Cardiac fibroblast (primary cell): Measurements from ENCODE around the gene CCER1.

Source experiments
- DNase-seq, 2 donors: peaks; one replicate each; pipeline versions ENCODE4 v3.0.0 to v3.0.0-alpha.2; 2010; ENCODE audit warnings: low read depth in 2 of 2
- H3K4me3 ChIP-seq, 2 donors: replicated peaks in 1 of 2; 1 replicate in 1 of 2; 2 replicates in 1 of 2; pipeline ENCODE4 v1.5.1; 2011; ENCODE audit warnings: low read depth in 2 of 2, low read length in 2 of 2, mild to moderate bottlenecking in 2 of 2, moderate library complexity in 1 of 2
- TF ChIP-seq, protein P1 (sequence below): IDR thresholded peaks from one replicate; pipeline ENCODE4 v1.5.1; 2011; ENCODE audit warnings: low read depth, mild to moderate bottlenecking, low read length, inconsistent platforms

Gene CCER1

DNA sequence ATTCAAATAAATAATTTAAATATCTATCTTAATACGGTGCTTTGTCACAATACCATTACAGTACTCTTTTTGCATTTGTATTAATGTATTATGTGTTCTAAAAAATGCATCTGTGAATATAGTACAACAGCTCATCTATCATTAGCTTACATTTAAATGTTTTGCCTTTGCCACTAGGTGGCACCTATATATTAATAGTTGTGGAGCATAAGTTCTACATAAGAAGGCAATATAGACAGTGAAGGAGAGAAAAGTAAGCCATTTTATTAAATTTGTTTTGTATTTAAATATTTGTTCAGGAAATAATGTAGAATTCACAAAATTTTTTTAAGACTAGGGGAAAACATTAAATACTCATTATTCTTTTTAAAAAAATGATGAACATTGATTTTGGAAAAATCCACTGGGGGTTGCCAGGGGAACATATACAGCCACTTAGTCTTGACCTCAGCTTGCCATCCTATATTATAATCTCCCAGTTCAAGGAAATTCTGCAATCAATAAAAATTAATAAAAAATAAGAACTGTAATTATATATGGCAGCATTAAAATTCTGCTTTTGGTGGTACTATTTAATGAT is 9.8 kb downstream of the CCER1 start:
- H3K4me3 ChIP-seq: no peak overlapping the region
- peak; percentile 57 to 61 for DNase-seq
- TF ChIP-seq, protein P1, sequence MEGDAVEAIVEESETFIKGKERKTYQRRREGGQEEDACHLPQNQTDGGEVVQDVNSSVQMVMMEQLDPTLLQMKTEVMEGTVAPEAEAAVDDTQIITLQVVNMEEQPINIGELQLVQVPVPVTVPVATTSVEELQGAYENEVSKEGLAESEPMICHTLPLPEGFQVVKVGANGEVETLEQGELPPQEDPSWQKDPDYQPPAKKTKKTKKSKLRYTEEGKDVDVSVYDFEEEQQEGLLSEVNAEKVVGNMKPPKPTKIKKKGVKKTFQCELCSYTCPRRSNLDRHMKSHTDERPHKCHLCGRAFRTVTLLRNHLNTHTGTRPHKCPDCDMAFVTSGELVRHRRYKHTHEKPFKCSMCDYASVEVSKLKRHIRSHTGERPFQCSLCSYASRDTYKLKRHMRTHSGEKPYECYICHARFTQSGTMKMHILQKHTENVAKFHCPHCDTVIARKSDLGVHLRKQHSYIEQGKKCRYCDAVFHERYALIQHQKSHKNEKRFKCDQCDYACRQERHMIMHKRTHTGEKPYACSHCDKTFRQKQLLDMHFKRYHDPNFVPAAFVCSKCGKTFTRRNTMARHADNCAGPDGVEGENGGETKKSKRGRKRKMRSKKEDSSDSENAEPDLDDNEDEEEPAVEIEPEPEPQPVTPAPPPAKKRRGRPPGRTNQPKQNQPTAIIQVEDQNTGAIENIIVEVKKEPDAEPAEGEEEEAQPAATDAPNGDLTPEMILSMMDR: peak; percentile 44

DNA sequence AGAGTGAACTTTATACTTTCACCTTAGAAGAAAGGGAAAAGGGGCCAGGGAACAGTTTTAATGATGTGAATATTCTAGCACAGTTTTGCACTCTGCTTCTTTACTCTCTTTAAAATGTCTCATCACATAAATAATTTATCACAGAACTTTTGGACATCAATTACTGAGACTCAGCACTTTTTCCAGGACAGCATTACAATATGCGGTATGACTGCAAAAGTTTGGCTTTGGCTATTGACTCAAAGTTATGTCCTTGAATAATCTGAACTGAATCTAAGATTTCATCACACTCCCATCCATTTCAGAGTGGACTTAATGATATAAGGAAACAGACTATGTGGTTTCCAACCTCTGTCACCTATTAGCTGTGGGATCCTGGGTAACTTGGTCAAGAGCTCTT is 11.7 kb downstream of the CCER1 start:
- TF ChIP-seq, protein P1: no peak
- H3K4me3 ChIP-seq: no peak overlapping the region
- no peak for DNase-seq

GRCh38 chr12:90940872-90941499 is 14.0 kb downstream of the CCER1 start:
- TF ChIP-seq, protein P1: peak; percentile 68
- no peak overlapping the region for H3K4me3 ChIP-seq
- peak; percentile 82 to 85 for DNase-seq

GRCh38 chr12:90939382-90939781 is 15.6 kb downstream of the CCER1 start:
- peak; percentile 27 to 70 for DNase-seq
- TF ChIP-seq, protein P1: no peak
- H3K4me3 ChIP-seq: no peak overlapping the region

- H3K4me3 ChIP-seq: no peak overlapping the region
- TF ChIP-seq, protein P1: no peak
- peak; percentile 65 to 76 for DNase-seq
Measured at GRCh38 chr12:90938451-90938850, 16.5 kb downstream of the CCER1 start.

DNA sequence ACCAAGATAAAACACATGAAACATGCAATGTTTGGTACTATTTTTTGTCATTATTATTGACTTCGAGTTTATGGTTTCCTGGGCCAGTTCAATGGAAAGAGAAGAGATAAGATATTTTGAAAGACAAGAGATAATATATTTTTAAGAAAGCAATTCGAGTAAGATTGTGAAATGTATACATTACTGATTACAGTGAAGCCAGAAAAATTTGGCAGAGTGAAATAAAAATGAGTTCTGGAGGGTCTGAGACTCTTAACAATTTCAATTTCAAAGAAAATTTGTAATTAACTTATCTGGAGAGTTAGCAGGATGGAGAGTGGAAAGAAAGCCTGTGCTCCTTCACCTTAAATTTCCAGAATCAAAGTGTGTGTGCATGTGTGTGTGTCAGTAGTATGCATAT is 17.3 kb downstream of the CCER1 start:
- H3K4me3 ChIP-seq: no peak overlapping the region
- TF ChIP-seq, protein P1: no peak
- no peak for DNase-seq
